SK-N-SH (cell line): ENCODE data around the gene PIAS2. TPM values are rescaled to one million over a fixed set of nuclear protein-coding genes. Genes with fewer than 3 reads are reported as not detected.

Source experiments
- CTCF ChIA-PET: fragments of 300-600, 350-600 bp; formaldehyde crosslinking; extraction: SDS; loops from one replicate; lab custom pipeline; 2021; lab: Yijun Ruan, JAX
- POLR2A ChIA-PET: fragments of 350-600 bp; sonication (Branson Sonifier 250); formaldehyde crosslinking; extraction: SDS; loops from one replicate; lab custom pipeline; 2020; ENCODE audit warnings: antibody characterized with exemption, inconsistent platforms; lab: Yijun Ruan, JAX
- DNase-seq: peaks from one replicate; pipeline ENCODE4 v3.0.0; 2012
- H2AFZ ChIP-seq: fragments of 200-600 bp; sonication (generic); 2 replicates; pipeline ENCODE4 v1.8.1; 2016; ENCODE audit warnings: antibody characterized with exemption, mild to moderate bottlenecking, low read depth
- H3F3A ChIP-seq: fragments of 200-600 bp; sonication (generic); replicated peaks from 2 replicates; pipeline ENCODE3; 2016; ENCODE audit warnings: antibody characterized with exemption, mild to moderate bottlenecking; ENCODE audit not compliant: insufficient read depth
- H3K27ac ChIP-seq, 2 experiments: fragments of 200-500 bp in 1 of 2; fragments of 200-600 bp in 1 of 2; sonication (Bioruptor generic) in 1 of 2; sonication (generic), shearing (Covaris generic) in 1 of 2; 2 replicates each; pipeline versions ENCODE4 v1.5.1 to v1.6.1; 2014 to 2016; ENCODE audit warnings: low read depth in 2 of 2, inconsistent platforms in 1 of 2, low read length in 1 of 2, mild to moderate bottlenecking in 1 of 2, mixed read lengths in 1 of 2
- H3K27me3 ChIP-seq: fragments of 200-600 bp; sonication (generic), shearing (Covaris generic); 2 replicates; pipeline ENCODE4 v1.6.1; 2016; ENCODE audit warnings: mixed run types; ENCODE audit not compliant: insufficient read depth
- H3K36me3 ChIP-seq, 2 experiments: fragments of 200-500 bp in 1 of 2; fragments of 200-600 bp in 1 of 2; sonication (Bioruptor generic) in 1 of 2; sonication (generic) in 1 of 2; replicated peaks in 1 of 2; 2 replicates each; pipeline versions ENCODE3 to v1.5.1; 2014 to 2016; ENCODE audit warnings: low read length in 1 of 2, mild to moderate bottlenecking in 1 of 2; ENCODE audit not compliant: insufficient read depth in 2 of 2, control insufficient read depth in 1 of 2
- H3K4me1 ChIP-seq, 2 experiments: fragments of 200-500 bp in 1 of 2; fragments of 200-600 bp in 1 of 2; sonication (Bioruptor generic) in 1 of 2; sonication (generic), shearing (Covaris generic) in 1 of 2; 2 replicates each; pipeline versions ENCODE4 v1.5.1 to v1.6.1; 2014 to 2016; ENCODE audit warnings: low read depth in 1 of 2, low read length in 1 of 2, mixed run types in 1 of 2; ENCODE audit not compliant: insufficient read depth in 2 of 2, control insufficient read depth in 1 of 2
- H3K4me2 ChIP-seq: fragments of 200-600 bp; sonication (generic), shearing (Covaris generic); 2 replicates; pipeline ENCODE4 v1.6.1; 2017; ENCODE audit warnings: mixed run types
- H3K4me3 ChIP-seq, 2 experiments: fragments of 200-500 bp in 1 of 2; fragments of 200-600 bp in 1 of 2; sonication (Bioruptor generic) in 1 of 2; sonication (generic), shearing (Covaris generic) in 1 of 2; 2 replicates each; pipeline versions ENCODE4 v1.5.1 to v1.8.1; 2014 to 2016; ENCODE audit warnings: low read depth in 2 of 2, inconsistent platforms in 1 of 2, low read length in 1 of 2, mild to moderate bottlenecking in 1 of 2, mixed read lengths in 1 of 2, moderate library complexity in 1 of 2
- H3K79me2 ChIP-seq: fragments of 200-600 bp; sonication (generic); 2 replicates; pipeline ENCODE4 v1.8.1; 2017; ENCODE audit warnings: mild to moderate bottlenecking; ENCODE audit not compliant: insufficient read depth
- H3K9ac ChIP-seq: fragments of 200-600 bp; sonication (generic); 2 replicates; pipeline ENCODE4 v1.6.1; 2017; ENCODE audit warnings: mixed run types
- H3K9me2 ChIP-seq: fragments of 200-600 bp; sonication (generic); 2 replicates; pipeline ENCODE4 v1.6.1; 2017; ENCODE audit warnings: mixed run types
- H3K9me3 ChIP-seq: fragments of 200-600 bp; sonication (generic); 2 replicates; pipeline ENCODE4 v1.6.1; 2017; ENCODE audit warnings: mixed run types, mild to moderate bottlenecking, moderate library complexity
- H4K20me1 ChIP-seq: fragments of 200-600 bp; sonication (generic); 2 replicates; pipeline ENCODE4 v1.6.1; 2017; ENCODE audit warnings: mild to moderate bottlenecking, mixed run types; ENCODE audit not compliant: insufficient read depth
- EP300 ChIP-seq, 2 experiments: IDR thresholded peaks; 2 replicates each; pipeline versions ENCODE4 v1.4.0 to v1.6.1; 2012; ENCODE audit warnings: borderline replicate concordance in 1 of 2, low read depth in 1 of 2, low read length in 1 of 2
- EZH2phosphoT487 ChIP-seq: fragments of 200-600 bp; sonication (generic); IDR thresholded peaks from 2 replicates; pipeline ENCODE4 v1.6.1; 2017; ENCODE audit warnings: low read depth, mixed run types, mild to moderate bottlenecking, antibody characterized with exemption, moderate library complexity, borderline replicate concordance
- FOXJ3 ChIP-seq: sonication (generic); formaldehyde crosslinking; IDR thresholded peaks from 2 replicates; pipeline ENCODE4 v1.5.1; 2020; ENCODE audit warnings: mild to moderate bottlenecking, missing genetic modification reagents
- RCOR1 ChIP-seq: fragments of 150-350 bp; IDR thresholded peaks from 2 replicates; pipeline ENCODE4 v1.6.1; 2017; ENCODE audit warnings: antibody characterized with exemption, low read length
- RFX5 ChIP-seq: IDR thresholded peaks from 2 replicates; pipeline ENCODE4 v1.6.1; 2012; ENCODE audit warnings: mild to moderate bottlenecking, improper control_type of control experiment, low read length
- TAF1 ChIP-seq: IDR thresholded peaks from 2 replicates; pipeline ENCODE4 v1.6.1; 2012; ENCODE audit warnings: low read depth, mild to moderate bottlenecking, low read length, moderate library complexity, borderline replicate concordance
- TEAD4 ChIP-seq: IDR thresholded peaks from 2 replicates; pipeline ENCODE4 v1.4.0; 2012; ENCODE audit warnings: mild to moderate bottlenecking, borderline replicate concordance; ENCODE audit not compliant: insufficient read depth
- ZBTB33 ChIP-seq: IDR thresholded peaks from 2 replicates; pipeline ENCODE4 v1.4.0; 2012; ENCODE audit warnings: low read depth, borderline replicate concordance
- WGBS: methylation state at CpG from one replicate; pipeline ENCODE4 v1.1.6; 2017; ENCODE audit warnings: low lambda C conversion rate; 5-methylcytosine and 5-hydroxymethylcytosine counted together
- polyA plus RNA-seq, 3 experiments: library from polyadenylated mRNA; depleted of rRNA; stranded (reverse); fragments of >200 nt; gene quantifications; 2 replicates each; pipeline ENCODE4 v1.2.3, GENCODE V29; 2012

PIAS2 gene
- polyA plus RNA-seq, 1 of the 3 experiments (the other 2 are of a cell fraction): 9.0 TPM

GRCh38 chr18:46754661-46755292 is 162.5 kb downstream of the PIAS2 start:
- Histone ChIP-seq H3K27ac (no peak overlapping the region), H3K36me3 (no peaks in the 10 kb centered on the region), H2AFZ (no peak overlapping the region), H3K9me3 (no peaks in the 10 kb centered on the region), H3K27me3 (peaks cover 35% of the 10 kb centered on the region), H4K20me1 (no peaks in the 10 kb centered on the region), H3K79me2 (no peaks in the 10 kb centered on the region), H3K9me2 (no peaks in the 10 kb centered on the region), H3K9ac (no peak overlapping the region), H3F3A (no peaks in the 10 kb centered on the region), H3K4me1 (peaks cover 0 to 8% of the 10 kb centered on the region in 2 experiments; a peak in 2 of 4 replicates), H3K4me2 (no peak overlapping the region)
- POLR2A ChIA-PET: no interaction called here
- 79% methylated on average over 7 of the region's 13 CpGs for WGBS
- CTCF ChIA-PET: no interaction called here
- no peak for DNase-seq
- TF ChIP-seq RFX5: no peak
- no peak for TF ChIP-seq FOXJ3 (CRISPR knock-in tag)
- TF ChIP-seq EP300 (IDR thresholded peaks at IDR 0.05; ENCODE audit: borderline replicate concordance in 1 of 2, low read depth in 1 of 2, low read length in 1 of 2): no peak
- TF ChIP-seq EZH2phosphoT487: no peak
- TF ChIP-seq, all 33 proteins: peak for 0
- H3K4me3 ChIP-seq: no peak overlapping the region

GRCh38 chr18:46754188-46754587 is 163.1 kb downstream of the PIAS2 start:
- Histone ChIP-seq H3K79me2 (no peaks in the 10 kb centered on the region), H3K27ac (no peak overlapping the region), H3K9me3 (no peaks in the 10 kb centered on the region), H3K4me1 (peaks cover 0 to 8% of the 10 kb centered on the region in 2 experiments; a peak in 2 of 4 replicates), H3K36me3 (no peaks in the 10 kb centered on the region), H4K20me1 (no peaks in the 10 kb centered on the region), H3K9ac (no peak overlapping the region), H3K4me3 (no peak overlapping the region), H2AFZ (no peak overlapping the region), H3K9me2 (no peaks in the 10 kb centered on the region), H3F3A (no peaks in the 10 kb centered on the region), H3K4me2 (no peak overlapping the region), H3K27me3 (peaks cover 32% of the 10 kb centered on the region)
- TF ChIP-seq ZBTB33 (no peak), RCOR1 (no peak), TAF1 (no peak), EZH2phosphoT487 (no peak), TEAD4 (no peak)
- WGBS: 54% methylated on average over 3 of the region's 3 CpGs
- CTCF ChIA-PET: no interaction called here
- POLR2A ChIA-PET: no interaction called here
- no peak for DNase-seq

Other genes with a start within 250 kb of the PIAS2 start
- gene ST8SIA5, start 160.5 kb downstream of the PIAS2 start, polyA plus RNA-seq (2012; rRNA removed): 0.06 and 0.08 TPM in 2 replicates
- 6.5 and 8.2 TPM in 2 replicates for gene KATNAL2, start 95 bp upstream of the PIAS2 start, polyA plus RNA-seq (2012; rRNA removed)
- gene ELOA2, start 118.1 kb upstream of the PIAS2 start, polyA plus RNA-seq (2012; rRNA removed): not detected in 2 replicates
- 10.5 and 10.6 TPM in 2 replicates for gene HDHD2, start 233.0 kb upstream of the PIAS2 start, polyA plus RNA-seq (2012; rRNA removed)